Activated CD8-positive, alpha-beta T cell treated with anti-CD3 and anti-CD28 coated beads for 36 hours (primary cell): ENCODE measurements around the gene TSPYL6. TPM values are rescaled to one million over a fixed set of nuclear protein-coding genes. Genes with fewer than 3 reads are reported as not detected.

ENCODE experiments used
- ATAC-seq: fragments of 200-7000 bp; cut with Tn5 transposase; one replicate; pipeline ENCODE4 v1.10.0; 2021; ENCODE audit warnings: mild to moderate bottlenecking, moderate library complexity
- CTCF ChIA-PET: fragments of 350-600 bp; sonication (Branson Sonifier 250); formaldehyde crosslinking; loops from one replicate; lab custom pipeline; 2021; ENCODE audit warnings: antibody characterized with exemption; lab: Charles Lee
- POLR2A ChIA-PET: fragments of 350-600 bp; sonication (Branson Sonifier 250); formaldehyde crosslinking; loops from one replicate; lab custom pipeline; 2021; ENCODE audit warnings: antibody characterized with exemption; lab: Charles Lee
- DNase-seq: peaks from one replicate; pipeline ENCODE4 v3.0.0-alpha.2; 2020
- H3K27ac Mint-ChIP-seq: one replicate; pipeline ENCODE4 v1.8.0; 2021; ENCODE audit warnings: mild to moderate bottlenecking, mixed read lengths
- H3K27me3 Mint-ChIP-seq: one replicate; pipeline ENCODE4 v1.8.0; 2021; ENCODE audit warnings: mixed read lengths
- H3K36me3 Mint-ChIP-seq: one replicate; pipeline ENCODE4 v1.8.0; 2021; ENCODE audit warnings: low read depth, mixed read lengths
- H3K4me1 Mint-ChIP-seq: one replicate; pipeline ENCODE4 v1.8.0; 2021; ENCODE audit warnings: low read depth, mixed read lengths
- H3K4me3 Mint-ChIP-seq: one replicate; pipeline ENCODE4 v1.8.0; 2021; ENCODE audit warnings: mild to moderate bottlenecking, moderate library complexity, mixed read lengths
- H3K9me3 Mint-ChIP-seq: one replicate; pipeline ENCODE4 v1.8.0; 2021; ENCODE audit warnings: mixed read lengths
- CTCF ChIP-seq: fragments of 200-600 bp; IDR thresholded peaks from one replicate; pipeline ENCODE4 v1.8.0; 2022; ENCODE audit warnings: antibody characterized with exemption, mild to moderate bottlenecking
- intact Hi-C: fragments of 100-400 bp; cut with micrococcal nuclease; formaldehyde crosslinking; loops from one replicate; pipeline ENCODE4 v1.10.0; 2022
- total RNA-seq, 2 experiments: library from RNA; stranded (reverse); gene quantifications; one replicate each; pipeline ENCODE4 v1.2.3, GENCODE V29; 2021

Gene TSPYL6
- total RNA-seq, 2 experiments from 2014 or later = not detected

DNA sequence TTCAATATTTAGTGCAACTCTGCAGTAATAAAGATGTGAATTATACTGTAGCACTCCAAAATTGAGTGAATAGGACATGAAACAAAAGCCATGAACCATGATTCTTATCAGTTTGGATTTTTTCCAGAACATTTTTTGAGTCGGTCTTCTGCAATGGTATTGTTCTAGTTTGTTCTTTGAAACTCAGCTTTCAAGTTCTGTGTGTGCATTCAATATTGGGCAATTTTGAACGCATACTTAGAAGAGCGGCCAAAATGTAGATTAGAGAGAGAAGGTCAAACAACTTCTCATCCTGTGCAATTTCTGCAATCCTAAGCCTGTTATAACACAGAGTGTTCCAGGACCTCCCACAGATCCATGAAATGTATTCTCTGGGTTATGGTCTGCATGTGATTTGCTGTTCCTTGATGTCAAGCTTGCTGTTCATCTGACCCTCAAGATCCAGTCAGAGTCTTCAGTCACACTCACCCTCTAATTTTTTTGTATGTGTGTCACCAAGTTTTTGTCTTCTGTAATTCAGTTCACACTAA lies 48.3 kb downstream of the TSPYL6 start:
- POLR2A ChIA-PET = no interaction called here
- H3K9me3 Mint-ChIP-seq = no peaks in the 10 kb centered on the region
- H3K36me3 Mint-ChIP-seq = no peaks in the 10 kb centered on the region
- H3K27ac Mint-ChIP-seq = no peak overlapping the region
- H3K27me3 Mint-ChIP-seq = no peaks in the 10 kb centered on the region
- ATAC-seq (no peak), DNase-seq (no peak)
- intact Hi-C loops = no loop called here
- TF ChIP-seq CTCF = no peak
- H3K4me1 Mint-ChIP-seq = peaks cover 2% of the 10 kb centered on the region
- CTCF ChIA-PET = interaction anchor here (1.3 kb wide), 1 partner anchor 31 kb away, joined by 5 read pairs; no protein-coding TSS in a partner anchor
- no peak overlapping the region for H3K4me3 Mint-ChIP-seq

GRCh38 chr2:54206596-54206995 lies 49.4 kb downstream of the TSPYL6 start:
- peak; percentile 70 for TF ChIP-seq CTCF
- H3K27ac Mint-ChIP-seq = no peak overlapping the region
- ChIA-PET POLR2A (no interaction called here), CTCF (interaction anchor here (0.7 to 1.6 kb wide), 12 partner anchors 10 to 500 kb away, joined by 3 to 6 read pairs (median 4); no protein-coding TSS in a partner anchor)
- no peaks in the 10 kb centered on the region for H3K27me3 Mint-ChIP-seq
- DNase-seq = no peak
- H3K4me3 Mint-ChIP-seq = no peak overlapping the region
- H3K4me1 Mint-ChIP-seq = peaks cover 2% of the 10 kb centered on the region
- no peaks in the 10 kb centered on the region for H3K9me3 Mint-ChIP-seq
- intact Hi-C loops = no loop called here
- ATAC-seq = peak; percentile 64
- H3K36me3 Mint-ChIP-seq = no peaks in the 10 kb centered on the region

DNA sequence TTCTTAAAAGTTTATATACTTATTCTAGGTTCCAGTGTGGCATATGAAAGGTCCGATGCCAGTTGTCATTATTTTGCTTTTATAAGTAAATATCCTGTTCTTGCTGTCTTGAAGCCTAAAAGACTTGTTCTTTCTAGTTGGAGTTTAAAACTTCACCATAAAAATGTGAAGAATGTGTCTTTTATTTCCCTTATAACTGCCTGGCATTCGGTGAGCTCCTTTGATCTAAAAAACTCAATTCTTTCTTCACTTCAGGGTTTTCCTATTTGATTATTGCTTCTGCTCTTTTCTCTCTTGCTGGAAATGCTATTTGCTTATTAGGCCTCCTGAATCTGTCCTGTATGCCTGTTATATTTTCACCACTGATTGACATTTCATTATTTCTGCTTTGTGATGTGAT lies 51.6 kb downstream of the TSPYL6 start:
- Mint-ChIP-seq H3K27me3 (no peaks in the 10 kb centered on the region), H3K36me3 (no peaks in the 10 kb centered on the region), H3K4me3 (no peak overlapping the region), H3K4me1 (peaks cover 2% of the 10 kb centered on the region), H3K9me3 (no peaks in the 10 kb centered on the region), H3K27ac (no peak overlapping the region)
- ChIA-PET POLR2A (no interaction called here), CTCF (no interaction called here)
- no peak for ATAC-seq
- intact Hi-C loops = no loop called here
- DNase-seq = no peak
- no peak for TF ChIP-seq CTCF

Other genes with a start within 250 kb of the TSPYL6 start
- gene ACYP2, start 140.6 kb downstream of the TSPYL6 start, total RNA-seq = 1 to 10 TPM; 5.8 to 6.0 TPM
- 10 to 100 TPM; 91.8 to 91.9 TPM for gene SPTBN1, start 200.1 kb upstream of the TSPYL6 start, total RNA-seq